Glutamatergic neuron (in vitro differentiated cells): ENCODE results near the gene C20orf96. TPM values are rescaled to one million over a fixed set of nuclear protein-coding genes. Genes with fewer than 3 reads are reported as not detected.

Experiments
- DNase-seq: peaks from one replicate; pipeline ENCODE4 v3.0.0; 2022
- H3K27ac Mint-ChIP-seq: one replicate; pipeline ENCODE4 v1.8.0; 2020; ENCODE audit warnings: mild to moderate bottlenecking, mixed read lengths, inconsistent platforms; ENCODE audit not compliant: unreplicated experiment
- H3K27me3 Mint-ChIP-seq: one replicate; pipeline ENCODE4 v1.8.0; 2020; ENCODE audit warnings: mild to moderate bottlenecking, moderate library complexity, mixed read lengths, inconsistent platforms; ENCODE audit not compliant: unreplicated experiment
- H3K36me3 Mint-ChIP-seq: one replicate; pipeline ENCODE4 v1.8.0; 2020; ENCODE audit warnings: mild to moderate bottlenecking, mixed read lengths, inconsistent platforms; ENCODE audit not compliant: unreplicated experiment
- H3K4me1 Mint-ChIP-seq: one replicate; pipeline ENCODE4 v1.8.0; 2020; ENCODE audit warnings: mild to moderate bottlenecking, low read depth, mixed read lengths, inconsistent platforms; ENCODE audit not compliant: unreplicated experiment
- H3K4me3 Mint-ChIP-seq: one replicate; pipeline ENCODE4 v1.8.0; 2020; ENCODE audit warnings: mild to moderate bottlenecking, mixed read lengths, inconsistent platforms; ENCODE audit not compliant: unreplicated experiment
- H3K9me3 Mint-ChIP-seq: one replicate; pipeline ENCODE4 v1.8.0; 2020; ENCODE audit warnings: mild to moderate bottlenecking, moderate library complexity, mixed read lengths, inconsistent platforms; ENCODE audit not compliant: unreplicated experiment
- CTCF ChIP-seq: fragments of 200-600 bp; sonication (generic); IDR thresholded peaks from one replicate; pipeline ENCODE4 v1.5.0; 2021; ENCODE audit not compliant: partially characterized antibody, unreplicated experiment
- total RNA-seq: library from RNA; stranded (reverse); fragmentation: NEBNext Ultra II Directional; extraction: Animal tissue kit (Norgen Biotek cat#: 25700); gene quantifications from one replicate; pipeline ENCODE4 v1.2.1, GENCODE V29; 2021; ENCODE audit not compliant: unreplicated experiment

Gene C20orf96
- total RNA-seq, 1 donor from 2014 or later = 61.1 TPM

DNA sequence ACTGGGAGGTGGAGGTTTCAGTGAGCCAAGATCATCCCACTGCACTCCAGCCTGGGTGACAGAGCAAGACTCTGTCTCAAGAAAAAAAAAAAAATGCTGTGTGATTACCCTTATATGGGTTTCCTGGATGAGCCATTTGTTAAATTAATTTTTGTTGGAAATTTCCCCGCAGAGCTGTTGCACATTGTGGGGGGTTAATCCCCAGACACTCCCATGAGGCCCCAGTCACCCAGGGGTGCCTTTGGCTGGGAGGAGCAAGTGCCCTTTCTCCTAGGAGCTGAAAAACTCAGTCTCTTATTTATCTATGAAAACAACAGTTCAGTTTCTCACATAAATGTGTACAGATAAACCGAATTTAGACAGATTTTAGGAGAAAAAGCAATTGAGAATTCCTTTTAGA lies 37.7 kb downstream of the C20orf96 start:
- DNase-seq = no peak
- Mint-ChIP-seq H3K27me3 (peaks cover 7% of the 10 kb centered on the region), H3K4me3 (no peak overlapping the region), H3K4me1 (no peaks in the 10 kb centered on the region), H3K9me3 (no peaks in the 10 kb centered on the region), H3K27ac (no peak overlapping the region), H3K36me3 (no peaks in the 10 kb centered on the region)
- no peak for TF ChIP-seq CTCF

DNA sequence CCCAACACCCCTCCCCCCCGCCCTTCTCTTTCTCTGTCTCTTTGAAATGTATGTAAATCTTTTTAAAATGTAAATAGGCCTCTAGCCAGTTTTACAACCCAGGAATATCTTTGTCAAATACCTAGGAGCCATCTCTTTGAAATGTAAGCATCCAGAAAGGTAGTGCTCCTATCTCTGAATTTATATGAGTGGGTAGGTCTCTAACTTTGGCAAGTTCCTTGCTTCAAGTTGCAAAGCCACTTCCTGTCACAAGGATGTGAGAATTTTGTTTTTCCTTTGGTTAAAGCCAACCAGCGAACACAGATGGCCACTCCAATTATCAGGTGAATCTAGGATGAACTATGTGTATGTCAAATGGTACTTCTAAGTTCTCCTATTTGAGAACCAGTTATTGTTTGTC lies 39.2 kb downstream of the C20orf96 start:
- TF ChIP-seq CTCF = no peak
- Mint-ChIP-seq H3K27ac (no peak overlapping the region), H3K4me3 (no peak overlapping the region), H3K9me3 (no peaks in the 10 kb centered on the region), H3K4me1 (no peaks in the 10 kb centered on the region), H3K27me3 (peaks cover 10% of the 10 kb centered on the region), H3K36me3 (peaks cover 8% of the 10 kb centered on the region)
- DNase-seq = no peak

DNA sequence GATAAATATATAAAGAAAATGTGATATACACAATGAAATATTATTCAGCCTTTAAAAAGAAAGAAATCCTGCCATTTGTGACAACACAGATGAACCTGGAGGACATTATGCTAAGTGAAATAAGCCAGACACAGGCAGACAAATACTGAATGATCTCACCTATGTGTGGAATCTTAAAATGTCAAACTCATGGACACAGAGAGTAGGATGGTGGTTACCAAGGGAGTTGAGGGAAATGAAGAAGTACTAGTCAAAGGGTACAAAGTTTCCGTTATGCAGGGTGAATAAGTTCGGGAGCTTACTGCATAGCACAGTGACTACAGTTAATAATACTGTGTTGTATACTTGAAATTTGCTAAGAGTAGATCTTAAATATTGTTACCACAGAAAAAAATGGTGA lies 47.6 kb downstream of the C20orf96 start:
- no peak for TF ChIP-seq CTCF
- Mint-ChIP-seq H3K27me3 (peaks cover 8% of the 10 kb centered on the region), H3K4me1 (no peaks in the 10 kb centered on the region), H3K9me3 (no peaks in the 10 kb centered on the region), H3K27ac (no peak overlapping the region), H3K4me3 (no peak overlapping the region), H3K36me3 (peaks cover 8% of the 10 kb centered on the region)
- DNase-seq = no peak

DNA sequence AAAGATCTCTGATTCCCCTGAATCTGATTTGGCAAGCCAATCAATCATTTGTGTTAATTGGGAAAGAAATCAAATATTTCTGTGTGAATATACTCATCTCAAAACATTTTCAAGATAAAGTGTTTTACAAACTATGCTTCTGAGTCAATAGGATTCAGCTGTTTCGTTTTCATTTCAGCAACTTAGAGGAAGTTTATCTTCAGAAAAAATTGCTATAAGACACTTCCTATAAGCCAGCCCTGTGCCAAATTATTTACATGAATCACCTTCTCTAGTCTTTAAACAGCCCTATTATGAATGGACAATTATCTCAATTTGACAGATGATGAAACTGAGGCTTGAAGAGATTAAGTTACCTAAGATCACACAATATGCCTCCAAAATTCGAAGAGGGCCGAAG lies 52.6 kb downstream of the C20orf96 start:
- Mint-ChIP-seq H3K27me3 (peaks cover 7% of the 10 kb centered on the region), H3K27ac (no peak overlapping the region), H3K9me3 (no peaks in the 10 kb centered on the region), H3K4me1 (no peaks in the 10 kb centered on the region), H3K4me3 (no peak overlapping the region), H3K36me3 (no peaks in the 10 kb centered on the region)
- no peak for DNase-seq
- no peak for TF ChIP-seq CTCF

GRCh38 chr20:237489-237888 lies 53.1 kb downstream of the C20orf96 start:
- Mint-ChIP-seq H3K9me3 (no peaks in the 10 kb centered on the region), H3K27ac (no peak overlapping the region), H3K4me3 (no peak overlapping the region), H3K36me3 (no peaks in the 10 kb centered on the region), H3K4me1 (no peaks in the 10 kb centered on the region), H3K27me3 (peaks cover 7% of the 10 kb centered on the region)
- no peak for DNase-seq
- no peak for TF ChIP-seq CTCF
